Measurements from ENCODE around the gene MAPK9.

GRCh38 chr5:180250329-180250728 is 41.6 kb downstream of the MAPK9 start:
- TF ChIP-seq POLR2A (IDR thresholded peaks at IDR 0.05; ENCODE audit: low read depth, low read length) (no peak), POLR2AphosphoS5 (IDR thresholded peaks at IDR 0.05; ENCODE audit: low read depth, low read length) (no peak), SPI1 (IDR thresholded peaks at IDR 0.05; ENCODE audit: low read depth, low read length) (no peak), TAF1 (IDR thresholded peaks at IDR 0.05; ENCODE audit: low read depth, low read length) (no peak)

Data from GM12891 (cell line).